Stomach (tissue), 4 donors: ENCODE measurements around the gene ITIH1.

Experiments used
- EP300 ChIP-seq: sonication (generic); formaldehyde crosslinking; IDR thresholded peaks from one replicate; pipeline ENCODE4 v1.6.1; 2017; ENCODE audit warnings: antibody characterized with exemption
- POLR2A ChIP-seq, 4 donors: fragments of 450-650 bp; IDR thresholded peaks; one replicate each; pipeline ENCODE4 v1.6.1; 2016; ENCODE audit warnings: antibody characterized with exemption in 4 of 4, control low read depth in 2 of 4, mild to moderate bottlenecking in 1 of 4, moderate library complexity in 1 of 4
- POLR2AphosphoS5 ChIP-seq, 3 donors: sonication (generic); formaldehyde crosslinking; IDR thresholded peaks; one replicate each; pipeline ENCODE4 v1.6.1; 2016; ENCODE audit warnings: antibody characterized with exemption in 3 of 3
- TF ChIP-seq, protein P1 (sequence below), 7 experiments: fragments of 450-650 bp in 4 of 7; fragments of 200-600 bp in 3 of 7; sonication (generic) in 3 of 7; IDR thresholded peaks; one replicate each; pipeline ENCODE4 v1.5.1; 2016 to 2019; ENCODE audit warnings: antibody characterized with exemption in 7 of 7, control low read depth in 2 of 7, mild to moderate bottlenecking in 1 of 7

DNA sequence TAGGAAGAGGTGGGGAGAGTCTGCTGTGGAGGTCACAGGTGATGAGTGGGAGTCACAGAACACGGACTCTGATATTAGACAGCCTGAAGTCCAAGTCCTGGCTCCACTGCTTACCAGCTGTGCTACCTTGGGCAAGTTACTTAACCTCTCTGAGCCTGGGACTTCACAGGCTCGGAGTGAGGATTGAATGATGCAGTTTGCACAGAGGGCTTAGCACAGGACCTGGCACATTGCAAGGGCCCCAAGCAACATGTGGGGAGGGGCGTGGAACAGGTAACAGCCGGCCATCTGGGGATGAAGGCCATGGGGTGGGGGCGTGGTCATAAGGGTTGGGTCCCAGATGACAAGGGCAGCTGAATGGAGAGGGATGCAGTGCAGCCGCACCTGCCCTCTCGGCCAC, 12.9 kb downstream of the ITIH1 start:
- TF ChIP-seq, protein P1, sequence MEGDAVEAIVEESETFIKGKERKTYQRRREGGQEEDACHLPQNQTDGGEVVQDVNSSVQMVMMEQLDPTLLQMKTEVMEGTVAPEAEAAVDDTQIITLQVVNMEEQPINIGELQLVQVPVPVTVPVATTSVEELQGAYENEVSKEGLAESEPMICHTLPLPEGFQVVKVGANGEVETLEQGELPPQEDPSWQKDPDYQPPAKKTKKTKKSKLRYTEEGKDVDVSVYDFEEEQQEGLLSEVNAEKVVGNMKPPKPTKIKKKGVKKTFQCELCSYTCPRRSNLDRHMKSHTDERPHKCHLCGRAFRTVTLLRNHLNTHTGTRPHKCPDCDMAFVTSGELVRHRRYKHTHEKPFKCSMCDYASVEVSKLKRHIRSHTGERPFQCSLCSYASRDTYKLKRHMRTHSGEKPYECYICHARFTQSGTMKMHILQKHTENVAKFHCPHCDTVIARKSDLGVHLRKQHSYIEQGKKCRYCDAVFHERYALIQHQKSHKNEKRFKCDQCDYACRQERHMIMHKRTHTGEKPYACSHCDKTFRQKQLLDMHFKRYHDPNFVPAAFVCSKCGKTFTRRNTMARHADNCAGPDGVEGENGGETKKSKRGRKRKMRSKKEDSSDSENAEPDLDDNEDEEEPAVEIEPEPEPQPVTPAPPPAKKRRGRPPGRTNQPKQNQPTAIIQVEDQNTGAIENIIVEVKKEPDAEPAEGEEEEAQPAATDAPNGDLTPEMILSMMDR (IDR thresholded peaks at IDR 0.05) = no peak
- no peak for TF ChIP-seq EP300
- no peak for TF ChIP-seq POLR2A (IDR thresholded peaks at IDR 0.05)
- no peak for TF ChIP-seq POLR2AphosphoS5 (IDR thresholded peaks at IDR 0.05)
